Lung microvascular endothelial cell (primary cell): ENCODE results near the gene FBXO42. TPM values are rescaled to one million over a fixed set of nuclear protein-coding genes. Genes with fewer than 3 reads are reported as not detected.
A peak's percentile ranks its signal among the peaks of the same experiment; 100 is the strongest.
"Not testable (repeated sequence)": the region's sequence is repeated elsewhere in the genome, so short reads cannot be mapped to it uniquely, and the experiment has no call there.

Experiments used
- DNase-seq, 2 donors: peaks; one replicate each; pipeline versions ENCODE4 v3.0.0 to v3.0.0-alpha.2; 2010; ENCODE audit warnings: low read depth in 2 of 2
- total RNA-seq: library from RNA; depleted of rRNA; stranded (reverse); fragments of >200 nt; gene quantifications from 2 replicates; pipeline ENCODE4 v1.2.1, GENCODE V29; 2014

The FBXO42 gene
- total RNA-seq, 1 donor from 2014 or later: 6.3 TPM

GRCh38 chr1:16266411-16267118 lies 85.7 kb downstream of the FBXO42 start:
- peak; percentile 55 to 83 for DNase-seq

DNA sequence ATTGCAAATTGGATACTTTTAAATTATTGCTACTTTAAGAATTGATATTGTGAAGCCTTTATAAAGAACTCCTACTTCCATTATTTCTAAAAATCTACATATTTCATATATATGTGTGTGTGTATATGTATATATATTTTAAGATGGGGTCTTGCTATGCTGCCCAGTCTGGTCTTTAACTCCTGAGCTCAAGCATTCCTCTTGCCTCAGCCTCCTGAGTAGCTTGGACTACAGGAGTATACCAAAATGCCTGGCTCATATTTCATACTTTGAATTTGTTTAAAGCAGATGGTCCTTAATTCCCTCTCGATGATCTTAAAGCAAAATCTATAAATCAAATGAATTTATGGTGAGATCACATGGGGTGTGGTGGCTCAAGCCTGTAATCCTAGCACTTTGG lies 90.2 kb downstream of the FBXO42 start:
- DNase-seq: no peak

GRCh38 chr1:16260814-16261213 lies 91.5 kb downstream of the FBXO42 start:
- no peak for DNase-seq

DNA sequence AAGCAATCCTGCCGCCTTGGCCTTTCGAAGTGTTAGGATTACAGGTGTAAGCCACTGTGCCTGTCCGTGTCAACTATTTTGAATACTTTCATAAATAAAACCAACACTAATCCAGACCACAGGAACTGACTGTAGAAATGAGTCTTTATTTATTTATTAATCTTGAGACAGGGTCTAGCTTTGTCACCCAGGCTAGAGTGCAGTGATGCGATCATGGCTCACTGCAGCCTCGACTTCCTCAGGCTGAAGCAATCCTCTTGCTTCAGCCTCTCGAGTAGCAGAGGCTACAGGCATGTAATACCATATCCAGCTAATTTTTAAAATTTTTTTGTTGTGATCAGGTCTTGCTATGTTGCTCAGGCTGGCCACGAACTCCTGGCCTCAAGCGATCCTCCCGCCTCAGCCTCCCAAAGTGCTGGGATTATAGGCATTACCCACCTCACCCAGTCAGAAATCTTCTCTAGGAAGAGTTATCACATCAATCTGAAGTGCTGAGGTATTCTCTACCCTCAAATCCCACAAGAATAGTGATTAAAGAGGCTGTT lies 93.6 kb downstream of the FBXO42 start:
- DNase-seq: no peak

- no peak for DNase-seq
Observed at GRCh38 chr1:16257968-16258367, 94.3 kb downstream of the FBXO42 start.

DNA sequence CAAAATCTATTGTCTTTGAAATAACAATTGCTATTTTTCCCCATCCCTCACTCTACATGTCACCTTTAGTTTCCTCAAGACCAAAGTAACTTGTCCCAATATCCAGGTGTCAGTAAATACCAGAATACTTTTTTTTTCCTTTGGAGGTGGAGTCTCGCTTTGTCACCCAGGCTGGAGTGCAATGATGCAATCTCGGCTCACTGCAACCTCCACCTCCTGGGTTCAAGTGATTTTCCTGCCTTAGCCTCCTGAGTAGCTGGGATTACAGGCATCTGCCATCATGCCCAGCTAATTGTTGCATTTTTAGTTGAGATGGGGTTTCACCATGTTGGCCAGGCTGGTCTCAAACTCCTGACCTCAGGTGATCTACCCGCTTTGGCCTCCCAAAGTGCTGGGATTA lies 94.7 kb downstream of the FBXO42 start:
- not testable (repeated sequence) for DNase-seq

DNA sequence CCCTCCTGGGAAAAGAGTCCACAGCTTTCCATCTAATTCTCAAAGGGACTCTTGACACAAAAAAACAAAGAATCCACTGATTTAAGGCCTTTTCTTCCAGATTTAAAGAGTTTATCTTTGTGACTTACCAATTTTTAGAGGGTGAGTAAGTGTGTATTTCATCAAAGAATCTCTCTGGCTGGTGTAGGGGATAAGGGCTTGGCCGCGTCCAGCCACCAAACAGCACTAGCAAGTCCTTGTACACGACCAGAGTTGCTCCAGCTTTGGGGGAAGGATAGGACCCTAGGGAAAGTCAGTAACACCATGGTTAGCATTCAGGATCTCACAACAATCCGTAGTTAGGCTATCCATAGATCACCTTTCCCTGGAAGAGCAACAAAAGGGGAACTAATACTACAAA lies 95.8 kb downstream of the FBXO42 start:
- no peak for DNase-seq

DNA sequence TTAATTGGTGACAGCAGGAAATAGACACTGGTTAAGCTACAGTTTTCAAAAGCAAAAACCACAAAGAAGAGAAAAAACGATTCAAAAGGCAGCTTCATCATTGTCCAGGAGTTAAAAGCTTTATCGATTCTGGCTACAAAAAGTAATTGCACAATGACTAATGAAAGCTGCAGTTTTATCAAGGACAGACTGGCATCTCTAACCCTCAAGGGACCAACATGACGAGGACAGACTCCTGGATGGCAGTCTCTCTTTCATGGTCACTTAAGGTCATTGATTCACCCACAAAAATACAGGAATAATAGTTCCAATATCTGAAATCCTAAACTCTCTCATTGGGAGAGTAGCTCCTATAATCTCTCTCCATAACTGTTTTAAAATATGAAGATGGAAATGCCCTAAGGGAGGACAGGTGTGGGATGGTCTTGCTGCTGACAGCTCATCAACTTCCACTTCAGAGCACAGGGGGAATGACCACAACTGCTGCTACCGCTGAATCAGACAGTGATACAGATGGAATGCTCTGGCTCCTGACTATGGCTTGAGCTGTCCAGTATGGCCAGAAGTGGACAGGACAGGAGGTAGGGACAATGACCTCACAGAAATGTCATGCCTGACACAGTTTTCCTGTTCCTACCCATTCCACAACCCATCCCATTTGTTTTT lies 97.9 kb downstream of the FBXO42 start:
- DNase-seq: peak in 1 of 2 donors; percentile 34

- no peak for DNase-seq
Observed at GRCh38 chr1:16253332-16253922, 98.9 kb downstream of the FBXO42 start.

DNA sequence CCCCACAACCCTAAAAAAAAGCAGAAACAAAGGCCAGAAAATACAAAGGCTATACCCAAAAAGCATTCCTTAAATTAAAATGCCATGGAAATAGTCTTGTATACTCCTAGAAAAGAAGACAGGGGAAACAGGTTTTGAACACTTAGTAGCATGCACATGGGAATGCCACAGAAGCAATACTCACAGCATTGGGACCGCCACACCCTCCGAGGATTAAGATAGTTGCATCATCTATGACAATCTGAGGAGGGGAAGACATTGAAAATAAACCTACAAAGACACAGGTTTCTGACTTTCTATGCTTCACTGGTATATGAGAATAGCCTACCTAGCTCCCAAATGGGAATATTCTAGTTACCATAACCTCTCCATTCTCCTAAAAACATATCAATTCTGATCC lies 99.4 kb downstream of the FBXO42 start:
- DNase-seq: no peak

DNA sequence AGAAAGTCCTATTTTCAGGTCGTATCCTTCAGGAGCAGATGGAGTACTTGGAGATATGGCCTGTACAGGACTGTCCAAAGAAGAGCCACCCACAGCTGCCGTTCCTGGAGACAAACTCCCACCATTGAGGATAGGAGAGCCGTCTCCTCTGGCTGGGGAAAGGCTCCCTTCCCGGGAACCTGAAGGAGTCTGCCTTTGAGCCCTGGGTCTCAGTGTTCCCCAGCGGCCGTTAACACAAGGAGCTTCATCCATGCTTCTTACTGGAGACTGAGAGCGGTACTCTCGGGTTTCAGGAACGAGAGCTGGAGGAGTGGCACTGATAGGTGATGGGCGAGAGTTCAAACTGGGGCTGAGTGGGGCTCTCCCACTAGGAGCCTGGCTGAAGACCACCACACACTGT lies 100.9 kb downstream of the FBXO42 start:
- no peak for DNase-seq

DNA sequence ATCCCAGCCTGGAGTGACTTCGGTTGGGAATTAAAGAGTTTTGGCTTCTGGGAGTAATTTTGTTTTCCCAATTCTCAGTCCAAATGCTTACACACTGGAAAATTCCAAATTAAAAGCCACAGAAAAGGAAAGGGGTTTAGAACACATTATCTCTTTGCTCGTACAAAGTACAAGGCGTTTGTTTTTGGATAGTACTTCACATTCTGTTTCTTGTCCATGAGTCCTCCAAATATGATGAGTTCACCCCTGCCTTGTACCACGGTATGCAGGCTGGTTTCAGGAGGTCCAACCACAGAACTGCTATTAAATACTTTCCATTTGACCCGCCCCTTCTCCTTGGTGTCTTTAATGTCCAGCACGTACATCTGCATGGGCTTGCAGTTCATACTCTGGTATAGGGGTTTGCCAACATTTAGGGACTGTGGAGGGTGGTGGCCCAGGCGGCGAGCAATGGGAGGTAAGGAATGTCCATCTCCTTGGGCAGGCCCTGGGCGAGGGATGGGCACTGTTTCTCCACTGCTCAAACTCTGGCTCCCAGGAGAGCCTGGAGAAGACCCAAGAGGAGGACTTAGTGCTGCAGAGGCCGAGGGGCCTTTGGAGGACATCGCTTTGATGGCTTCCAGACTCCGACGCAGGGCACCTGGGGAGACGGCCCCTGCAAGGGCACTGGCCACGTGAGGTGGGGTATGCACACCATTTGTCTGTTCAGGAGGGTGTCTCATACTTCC lies 101.6 kb downstream of the FBXO42 start:
- no peak for DNase-seq

GRCh38 chr1:16249596-16250241 lies 102.6 kb downstream of the FBXO42 start:
- DNase-seq: peak; percentile 75 to 78

DNA sequence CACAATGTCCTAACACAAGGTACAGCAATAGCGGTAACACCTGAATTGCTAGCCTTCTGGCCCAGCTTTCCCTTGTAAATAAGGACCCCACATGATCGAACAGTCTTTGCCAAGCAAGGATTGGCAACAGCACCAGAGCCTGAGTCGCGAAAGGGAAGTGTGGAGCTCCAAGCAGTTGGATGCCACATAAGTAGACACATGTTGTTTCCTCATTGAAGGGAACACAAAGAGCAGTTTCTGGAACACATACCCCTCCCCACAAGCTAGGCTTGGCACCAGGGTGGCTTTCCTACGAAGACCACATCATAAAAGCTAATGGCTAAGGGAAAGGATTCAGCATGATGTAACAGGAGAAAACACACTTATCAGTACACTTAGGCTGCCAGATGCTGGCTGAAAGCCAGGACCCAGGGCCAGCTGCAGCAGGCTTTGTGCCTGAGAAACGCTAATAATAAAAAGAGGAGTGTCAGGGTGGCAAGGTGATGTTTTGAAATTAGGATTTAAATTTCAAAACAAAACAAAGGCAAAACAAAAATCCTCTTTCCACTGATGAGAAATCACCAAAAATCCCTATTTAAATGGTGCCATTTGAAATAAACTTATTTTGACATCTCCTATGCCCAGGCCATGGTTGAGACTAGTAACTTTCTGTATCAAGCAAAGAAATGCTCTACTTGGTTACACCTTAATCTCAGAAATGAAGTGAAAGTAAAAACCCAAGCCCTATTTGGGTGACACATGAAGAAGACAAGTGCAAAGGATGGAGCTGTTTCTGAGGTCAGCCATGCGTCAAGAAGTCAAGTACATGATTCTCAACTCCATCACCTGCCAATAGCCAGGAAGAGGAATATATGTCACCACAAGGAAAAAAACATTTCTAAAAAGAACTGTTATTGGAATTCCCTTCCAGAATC lies 103.4 kb downstream of the FBXO42 start:
- peak; percentile 67 to 95 for DNase-seq

GRCh38 chr1:16248007-16248436 lies 104.3 kb downstream of the FBXO42 start:
- peak in 1 of 2 donors; percentile 36 for DNase-seq

- no peak for DNase-seq
Observed at GRCh38 chr1:16247441-16247840, 104.8 kb downstream of the FBXO42 start.

DNA sequence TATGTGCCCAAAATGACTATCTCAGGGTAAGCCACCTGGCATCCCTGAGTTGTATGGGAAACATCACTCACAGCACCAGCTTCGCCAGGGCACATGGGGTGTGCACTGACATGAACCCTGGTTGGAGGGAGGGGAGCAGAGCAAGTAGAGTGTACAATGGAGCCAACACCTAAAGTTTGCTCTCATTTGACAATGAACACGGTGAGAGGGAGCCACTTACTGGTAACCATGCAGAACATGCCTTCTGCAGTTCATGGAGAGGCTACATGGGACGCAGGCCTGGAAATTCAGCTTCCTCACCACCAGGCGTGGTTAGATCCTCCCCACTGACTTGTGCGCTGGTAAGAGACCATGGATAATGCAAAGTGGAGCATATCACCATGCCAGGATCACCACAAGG lies 105.3 kb downstream of the FBXO42 start:
- no peak for DNase-seq

DNA sequence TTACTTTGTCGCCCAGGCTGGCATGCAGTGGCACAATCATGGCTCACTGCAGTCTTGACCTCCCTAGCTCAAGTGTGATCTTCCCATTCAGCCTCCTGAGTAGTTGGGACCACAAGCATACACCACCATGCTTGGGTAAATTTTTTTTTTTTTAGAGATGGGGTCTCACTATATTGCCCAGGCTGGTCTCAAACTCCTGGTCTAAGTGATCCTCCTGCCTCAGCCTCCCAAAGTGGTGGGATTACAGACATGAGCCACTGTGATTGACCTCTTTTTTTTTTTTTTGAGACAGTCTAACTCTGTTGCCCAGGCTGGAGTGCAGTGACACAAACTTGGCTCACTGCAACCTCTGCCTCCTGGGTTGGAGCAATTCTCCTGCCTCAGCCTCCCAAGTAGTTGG lies 106.0 kb downstream of the FBXO42 start:
- not testable (repeated sequence) for DNase-seq

DNA sequence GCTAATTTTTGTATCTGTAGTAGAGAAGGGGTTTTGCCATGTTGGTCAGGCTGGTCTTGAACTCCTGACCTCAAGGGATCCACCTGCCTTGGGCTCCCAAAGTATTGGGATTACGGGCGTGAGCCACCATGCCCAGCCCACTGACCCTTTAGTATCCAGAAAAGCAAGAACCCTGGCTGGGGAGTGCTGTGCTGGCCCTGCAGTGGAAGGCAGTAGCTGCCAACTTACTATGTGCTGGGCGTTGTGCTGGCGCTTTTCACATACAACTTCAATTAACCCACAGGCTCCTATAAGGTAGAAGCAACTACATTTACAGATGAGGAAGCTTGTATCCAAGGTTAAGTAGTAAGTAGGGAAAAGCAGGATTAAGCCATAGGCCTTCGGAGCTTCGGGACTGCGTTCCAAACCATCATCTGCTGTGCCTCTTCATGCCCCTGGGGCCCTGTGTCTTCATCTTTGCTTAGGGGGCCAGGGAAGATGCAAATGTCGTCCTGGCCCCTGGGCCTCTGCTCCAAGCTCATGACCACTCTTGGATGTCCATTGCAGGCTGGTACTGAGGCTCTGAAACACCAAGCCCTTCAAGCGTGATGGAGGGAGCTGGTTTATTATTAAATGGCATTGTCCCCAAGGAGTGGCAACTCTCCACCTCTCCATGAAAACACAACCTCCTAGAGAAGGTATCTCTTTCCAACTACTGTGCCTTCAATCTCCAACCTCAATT lies 106.6 kb downstream of the FBXO42 start:
- DNase-seq: no peak
